Keratinocyte (primary cell): ENCODE results near the gene ITIH3. TPM values are rescaled to one million over a fixed set of nuclear protein-coding genes. Genes with fewer than 3 reads are reported as not detected.

Experiments used
- DNase-seq: peaks from one replicate; pipeline ENCODE4 v3.0.0-alpha.2; 2011; ENCODE audit warnings: low read depth, missing footprints, low spot score
- FAIRE-seq: peaks from 2 replicates; lab custom pipeline; 2011; peaks lifted over from hg19 to GRCh38; lab: Jason Lieb, UNC
- H2AFZ ChIP-seq: 2 replicates; pipeline ENCODE4 v1.6.0; 2012; ENCODE audit warnings: low read length, control low read depth, inconsistent platforms; ENCODE audit not compliant: control insufficient read depth
- H3K27ac ChIP-seq: 2 replicates; pipeline ENCODE4 v1.5.1; 2011; ENCODE audit warnings: low read length; ENCODE audit not compliant: control insufficient read depth, insufficient read depth
- H3K27me3 ChIP-seq: 3 replicates; pipeline ENCODE4 v1.6.0; 2011; ENCODE audit warnings: low read length; ENCODE audit not compliant: control insufficient read depth, insufficient read depth; ENCODE audit errors: extremely low read depth
- H3K36me3 ChIP-seq, 2 experiments: 2 replicates in 1 of 2; 3 replicates in 1 of 2; pipeline ENCODE4 v1.5.1; 2011; ENCODE audit warnings: low read length in 2 of 2, mild to moderate bottlenecking in 1 of 2; ENCODE audit not compliant: control insufficient read depth in 2 of 2, insufficient read depth in 2 of 2; ENCODE audit errors: extremely low read depth in 1 of 2
- H3K4me1 ChIP-seq: 3 replicates; pipeline ENCODE4 v1.5.1; 2011; ENCODE audit warnings: low read length; ENCODE audit not compliant: control insufficient read depth, insufficient read depth; ENCODE audit errors: extremely low read depth
- H3K4me2 ChIP-seq: 3 replicates; pipeline ENCODE4 v1.6.0; 2011; ENCODE audit warnings: low read depth, low read length; ENCODE audit not compliant: control insufficient read depth, insufficient read depth; ENCODE audit errors: extremely low read depth
- H3K4me3 ChIP-seq, 3 experiments: fragments of 200-600 bp in 1 of 3; sonication (generic) in 1 of 3; 2 replicates in 2 of 3; 3 replicates in 1 of 3; pipeline ENCODE4 v1.5.1; 2011 to 2016; ENCODE audit warnings: low read length in 3 of 3, mild to moderate bottlenecking in 3 of 3, control low read depth in 2 of 3, inconsistent platforms in 1 of 3, low read depth in 1 of 3, mixed read lengths in 1 of 3, mixed run types in 1 of 3, moderate library complexity in 1 of 3; ENCODE audit not compliant: control insufficient read depth in 2 of 3, insufficient read depth in 2 of 3; ENCODE audit errors: extremely low read depth in 1 of 3
- H3K79me2 ChIP-seq: 2 replicates; pipeline ENCODE4 v1.6.0; 2012; ENCODE audit warnings: low read length; ENCODE audit not compliant: control insufficient read depth, insufficient read depth
- H3K9ac ChIP-seq: 3 replicates; pipeline ENCODE4 v1.6.0; 2011; ENCODE audit warnings: low read length; ENCODE audit not compliant: control insufficient read depth, insufficient read depth; ENCODE audit errors: extremely low read depth
- H3K9me1 ChIP-seq: 3 replicates; pipeline ENCODE4 v1.6.0; 2011; ENCODE audit warnings: low read length; ENCODE audit not compliant: control insufficient read depth, insufficient read depth; ENCODE audit errors: extremely low read depth
- H3K9me3 ChIP-seq: 2 replicates; pipeline ENCODE4 v1.5.1; 2012; ENCODE audit warnings: low read depth, low read length; ENCODE audit not compliant: control insufficient read depth
- H4K20me1 ChIP-seq: 3 replicates; pipeline ENCODE4 v1.6.0; 2011; ENCODE audit warnings: low read length; ENCODE audit not compliant: control insufficient read depth, insufficient read depth; ENCODE audit errors: extremely low read depth
- CTCF ChIP-seq, 3 experiments: IDR thresholded peaks in 1 of 3; conservative IDR thresholded peaks in 1 of 3; optimal IDR thresholded peaks in 1 of 3; 2 replicates in 2 of 3; 3 replicates in 1 of 3; pipeline versions ENCODE3 to v1.5.1; 2011; ENCODE audit warnings: low read length in 3 of 3, mild to moderate bottlenecking in 3 of 3, moderate library complexity in 2 of 3, control low read depth in 1 of 3, inconsistent platforms in 1 of 3; ENCODE audit not compliant: insufficient read depth in 2 of 3; ENCODE audit errors: extremely low read depth in 1 of 3
- EZH2 ChIP-seq: IDR thresholded peaks from one replicate; pipeline ENCODE4 v1.6.1; 2012; ENCODE audit warnings: inconsistent platforms, mild to moderate bottlenecking, low read length, moderate library complexity
- dilution Hi-C: fragments of 300-500 bp; cut with MboI; formaldehyde crosslinking; loops from one replicate; pipeline ENCODE4 v1.7.0; 2020; ENCODE audit warnings: low sequenced_read_pairs; ENCODE audit not compliant: extremely low pct_ligation_motif_present
- polyA plus RNA-seq, 5 experiments: library from polyadenylated mRNA; depleted of rRNA in 3 of 5; stranded (reverse) in 3 of 5; stranded (forward) in 1 of 5; unstranded in 1 of 5; fragments of >200 nt; gene quantifications; 1 replicate in 1 of 5; 2 replicates in 3 of 5; 3 replicates in 1 of 5; pipeline versions ENCODE4 v1.2.1 to v1.2.3, GENCODE V29; 2011 to 2012; ENCODE audit warnings: missing spikeins in 2 of 5, low read depth in 1 of 5, low replicate concordance in 1 of 5

ITIH3 gene
- polyA plus RNA-seq, 1 donor (not counting 4 experiments of a cell fraction or from before 2014, with no cell fraction given), result not detected

- H4K20me1 ChIP-seq, result no peaks in the 10 kb centered on the region
- no peak overlapping the region for H3K4me3 ChIP-seq
- no peaks in the 10 kb centered on the region for H3K9me1 ChIP-seq
- H2AFZ ChIP-seq, result no peak overlapping the region
- no peak overlapping the region for H3K4me2 ChIP-seq
- DNase-seq, result no peak
- no peak overlapping the region for H3K9ac ChIP-seq
- dilution Hi-C loops, result no loop called here
- no peak for FAIRE-seq
- no peaks in the 10 kb centered on the region for H3K79me2 ChIP-seq
- no peaks in the 10 kb centered on the region for H3K9me3 ChIP-seq
- no peaks in the 10 kb centered on the region for H3K36me3 ChIP-seq
- H3K27ac ChIP-seq, result no peak overlapping the region
- peaks cover 26% of the 10 kb centered on the region for H3K27me3 ChIP-seq
- TF ChIP-seq EZH2 (no peak), CTCF (optimal IDR thresholded peaks at IDR 0.05 in 1 of 3, IDR thresholded peaks at IDR 0.05 in 1 of 3, conservative IDR thresholded peaks at IDR 0.05 in 1 of 3; ENCODE audit: extremely low read depth in 1 of 3, insufficient read depth in 2 of 3, low read length in 3 of 3) (no peak)
- H3K4me1 ChIP-seq, result no peaks in the 10 kb centered on the region
Observed at GRCh38 chr3:52781741-52782140, 12.9 kb upstream of the ITIH3 start.

- no peak overlapping the region for H3K4me2 ChIP-seq
- H3K4me1 ChIP-seq, result no peaks in the 10 kb centered on the region
- DNase-seq, result no peak
- no peaks in the 10 kb centered on the region for H3K36me3 ChIP-seq
- TF ChIP-seq CTCF (optimal IDR thresholded peaks at IDR 0.05 in 1 of 3, IDR thresholded peaks at IDR 0.05 in 1 of 3, conservative IDR thresholded peaks at IDR 0.05 in 1 of 3; ENCODE audit: extremely low read depth in 1 of 3, insufficient read depth in 2 of 3, low read length in 3 of 3), result no peak
- TF ChIP-seq EZH2, result no peak
- dilution Hi-C loops, result no loop called here
- FAIRE-seq, result no peak
- H4K20me1 ChIP-seq, result no peaks in the 10 kb centered on the region
- no peaks in the 10 kb centered on the region for H3K9me1 ChIP-seq
- H3K27me3 ChIP-seq, result peaks cover 26% of the 10 kb centered on the region
- H2AFZ ChIP-seq, result no peak overlapping the region
- no peak overlapping the region for H3K9ac ChIP-seq
- no peaks in the 10 kb centered on the region for H3K79me2 ChIP-seq
- H3K27ac ChIP-seq, result no peak overlapping the region
- H3K4me3 ChIP-seq, result no peak overlapping the region
- no peaks in the 10 kb centered on the region for H3K9me3 ChIP-seq
Observed at GRCh38 chr3:52782412-52783210, 12.0 kb upstream of the ITIH3 start.
